A673 (cell line): Measurements from ENCODE around the gene MAN2A2. TPM values are rescaled to one million over a fixed set of nuclear protein-coding genes. Genes with fewer than 3 reads are reported as not detected.

Experiments
- BruUV-seq: library from RNA; stranded (reverse); fragments of 400-500 nt; replicated peaks from 2 replicates; lab custom pipeline; 2021; lab: Mats Ljungman, UMichigan
- CTCF ChIA-PET: fragments of 300-600 bp; sonication (Branson Sonifier 250); formaldehyde crosslinking; loops from one replicate; lab custom pipeline; 2022; ENCODE audit warnings: antibody characterized with exemption; lab: Charles Lee
- POLR2A ChIA-PET: fragments of 300-600 bp; sonication (Branson Sonifier 250); formaldehyde crosslinking; loops from one replicate; lab custom pipeline; 2022; ENCODE audit warnings: antibody characterized with exemption; ENCODE audit not compliant: low non-redundant PET; lab: Charles Lee
- DNase-seq: peaks from one replicate; pipeline ENCODE4 v3.0.0-alpha.2; 2015; ENCODE audit warnings: low spot score
- H3K27ac ChIP-seq: fragments of 200-600 bp; sonication (generic); 2 replicates; pipeline ENCODE4 v1.5.1; 2016; ENCODE audit warnings: mixed run types, low read depth, mild to moderate bottlenecking, mixed read lengths, antibody characterized with exemption, low read length; ENCODE audit not compliant: poor library complexity, severe bottlenecking
- H3K27me3 ChIP-seq: fragments of 200-600 bp; sonication (generic); replicated peaks from 2 replicates; pipeline ENCODE4 v1.6.1; 2017; ENCODE audit warnings: mixed run types, low read depth, mild to moderate bottlenecking, mixed read lengths, antibody characterized with exemption, low read length; ENCODE audit not compliant: insufficient read depth, poor library complexity
- H3K36me3 ChIP-seq: fragments of 200-600 bp; sonication (generic); 2 replicates; pipeline ENCODE4 v1.6.1; 2016; ENCODE audit warnings: mixed run types, mild to moderate bottlenecking, mixed read lengths, antibody characterized with exemption, low read length; ENCODE audit not compliant: insufficient read depth, poor library complexity, severe bottlenecking
- H3K4me1 ChIP-seq: fragments of 200-600 bp; sonication (generic); 2 replicates; pipeline ENCODE4 v1.6.1; 2017; ENCODE audit warnings: mixed run types, mild to moderate bottlenecking, mixed read lengths, antibody characterized with exemption, low read length; ENCODE audit not compliant: insufficient read depth, poor library complexity, severe bottlenecking
- H3K4me3 ChIP-seq: fragments of 200-600 bp; sonication (generic); 2 replicates; pipeline ENCODE4 v1.5.1; 2016; ENCODE audit warnings: low read depth, mixed run types, mild to moderate bottlenecking, mixed read lengths, low read length; ENCODE audit not compliant: poor library complexity, severe bottlenecking
- H3K9me3 ChIP-seq: fragments of 200-600 bp; sonication (generic); 2 replicates; pipeline ENCODE4 v1.6.1; 2016; ENCODE audit warnings: mixed run types, low read depth, mild to moderate bottlenecking, mixed read lengths, antibody characterized with exemption, low read length; ENCODE audit not compliant: poor library complexity, severe bottlenecking
- EZH2 ChIP-seq: fragments of 200-600 bp; sonication (generic); IDR thresholded peaks from 2 replicates; pipeline ENCODE4 v1.6.1; 2017; ENCODE audit warnings: borderline replicate concordance, low read depth, mild to moderate bottlenecking, mixed read lengths, antibody characterized with exemption, low read length; ENCODE audit not compliant: poor library complexity, severe bottlenecking
- intact Hi-C: fragments of 100-400 bp; cut with micrococcal nuclease; formaldehyde crosslinking; loops from one replicate; pipeline ENCODE4 v1.10.0; 2022; ENCODE audit not compliant: unreplicated experiment
- total RNA-seq: library from RNA; stranded (reverse); gene quantifications from 2 replicates; pipeline ENCODE4 v1.2.3, GENCODE V29; 2021
- TF ChIP-seq, protein P1 (sequence below): fragments of 300-800, 200-600 bp; sonication (generic); conservative IDR thresholded peaks from 2 replicates; pipeline ENCODE4 v1.5.1; 2017; ENCODE audit warnings: low read depth, mild to moderate bottlenecking, antibody characterized with exemption, low read length, moderate library complexity, mixed read lengths

Gene MAN2A2
- total RNA-seq, 1 experiment from 2014 or later: 75.7 TPM

DNA sequence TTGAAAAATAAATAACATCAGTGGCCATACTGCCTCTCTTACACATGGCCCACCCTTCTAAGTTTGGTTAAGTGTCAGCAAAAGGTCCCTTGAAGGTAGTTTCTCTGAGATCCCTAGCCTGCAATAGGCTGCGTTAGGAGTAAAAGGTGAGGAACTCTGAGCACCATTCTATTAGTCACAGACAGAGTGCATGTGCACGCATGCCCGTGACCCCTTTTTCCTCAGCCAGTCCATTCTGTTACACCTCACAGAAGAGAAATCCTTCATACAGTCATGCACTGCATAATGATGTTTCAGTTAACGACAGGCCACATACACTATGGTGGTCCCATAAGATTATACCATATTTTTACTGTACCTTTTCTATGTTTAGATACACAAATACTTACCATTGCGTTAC lies 64.1 kb downstream of the MAN2A2 start:
- BruUV-seq: no TSS peak
- TF ChIP-seq EZH2: no peak
- no peak overlapping the region for H3K4me3 ChIP-seq
- no peaks in the 10 kb centered on the region for H3K9me3 ChIP-seq
- CTCF ChIA-PET: no interaction called here
- H3K36me3 ChIP-seq: peaks cover 97% of the 10 kb centered on the region
- no peak for DNase-seq
- POLR2A ChIA-PET: no interaction called here
- H3K4me1 ChIP-seq: no peaks in the 10 kb centered on the region
- intact Hi-C loops: no loop called here
- H3K27me3 ChIP-seq: no peaks in the 10 kb centered on the region
- H3K27ac ChIP-seq: no peak overlapping the region

DNA sequence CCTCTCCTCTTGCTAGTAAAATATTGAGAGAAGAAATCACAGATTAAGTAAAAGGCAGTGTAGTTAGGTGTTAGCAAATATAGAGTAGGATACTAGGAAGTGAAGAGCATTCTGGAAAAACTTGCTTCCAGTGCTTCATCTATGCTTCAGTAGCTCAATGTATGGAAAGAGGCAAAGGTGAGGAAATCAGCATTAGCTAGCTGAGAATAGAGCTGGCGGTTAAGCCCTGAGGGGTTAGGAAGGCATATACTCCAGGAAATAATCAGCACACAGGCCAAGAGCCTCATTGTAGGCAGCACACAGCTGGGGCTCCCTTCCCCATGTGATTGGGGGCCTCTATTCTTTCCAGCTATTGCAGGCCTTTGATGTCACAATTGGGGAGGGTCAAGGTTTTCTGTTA lies 65.3 kb downstream of the MAN2A2 start:
- Histone ChIP-seq H3K4me3 (no peak overlapping the region), H3K4me1 (no peaks in the 10 kb centered on the region), H3K27ac (no peak overlapping the region), H3K27me3 (no peaks in the 10 kb centered on the region), H3K36me3 (peaks cover 97% of the 10 kb centered on the region), H3K9me3 (no peaks in the 10 kb centered on the region)
- intact Hi-C loops: no loop called here
- no peak for DNase-seq
- no peak for TF ChIP-seq EZH2
- TF ChIP-seq, protein P1, sequence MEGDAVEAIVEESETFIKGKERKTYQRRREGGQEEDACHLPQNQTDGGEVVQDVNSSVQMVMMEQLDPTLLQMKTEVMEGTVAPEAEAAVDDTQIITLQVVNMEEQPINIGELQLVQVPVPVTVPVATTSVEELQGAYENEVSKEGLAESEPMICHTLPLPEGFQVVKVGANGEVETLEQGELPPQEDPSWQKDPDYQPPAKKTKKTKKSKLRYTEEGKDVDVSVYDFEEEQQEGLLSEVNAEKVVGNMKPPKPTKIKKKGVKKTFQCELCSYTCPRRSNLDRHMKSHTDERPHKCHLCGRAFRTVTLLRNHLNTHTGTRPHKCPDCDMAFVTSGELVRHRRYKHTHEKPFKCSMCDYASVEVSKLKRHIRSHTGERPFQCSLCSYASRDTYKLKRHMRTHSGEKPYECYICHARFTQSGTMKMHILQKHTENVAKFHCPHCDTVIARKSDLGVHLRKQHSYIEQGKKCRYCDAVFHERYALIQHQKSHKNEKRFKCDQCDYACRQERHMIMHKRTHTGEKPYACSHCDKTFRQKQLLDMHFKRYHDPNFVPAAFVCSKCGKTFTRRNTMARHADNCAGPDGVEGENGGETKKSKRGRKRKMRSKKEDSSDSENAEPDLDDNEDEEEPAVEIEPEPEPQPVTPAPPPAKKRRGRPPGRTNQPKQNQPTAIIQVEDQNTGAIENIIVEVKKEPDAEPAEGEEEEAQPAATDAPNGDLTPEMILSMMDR: no peak
- BruUV-seq: no TSS peak
- ChIA-PET CTCF (no interaction called here), POLR2A (no interaction called here)

DNA sequence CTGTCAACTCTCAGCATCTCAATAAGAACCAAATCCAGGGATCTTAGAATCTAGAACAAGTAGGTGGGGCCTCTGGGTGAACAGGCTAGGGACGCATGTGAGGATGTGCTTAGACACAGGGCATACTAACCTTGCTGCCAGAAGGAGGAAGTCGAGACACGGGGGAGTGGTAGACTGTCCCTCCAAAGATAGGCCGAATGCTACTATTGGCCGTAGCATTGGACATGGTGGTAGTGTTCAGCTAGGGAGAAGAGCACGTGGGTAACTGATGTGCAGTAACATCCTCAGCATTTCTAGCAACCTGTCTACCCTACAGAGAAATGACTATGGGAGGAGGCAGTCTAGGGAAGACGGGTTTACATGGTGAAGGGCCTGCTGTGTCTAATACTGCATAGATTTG lies 67.2 kb downstream of the MAN2A2 start:
- Histone ChIP-seq H3K27me3 (no peaks in the 10 kb centered on the region), H3K9me3 (no peaks in the 10 kb centered on the region), H3K36me3 (peaks cover 97% of the 10 kb centered on the region), H3K4me1 (no peaks in the 10 kb centered on the region), H3K27ac (no peak overlapping the region), H3K4me3 (no peak overlapping the region)
- TF ChIP-seq EZH2: no peak
- TF ChIP-seq, protein P1: no peak
- ChIA-PET POLR2A (no interaction called here), CTCF (interaction anchor here (1.0 kb wide), 1 partner anchor 13 kb away, joined by 4 read pairs; no protein-coding TSS in a partner anchor)
- DNase-seq: no peak
- BruUV-seq: no TSS peak
- intact Hi-C loops: no loop called here

DNA sequence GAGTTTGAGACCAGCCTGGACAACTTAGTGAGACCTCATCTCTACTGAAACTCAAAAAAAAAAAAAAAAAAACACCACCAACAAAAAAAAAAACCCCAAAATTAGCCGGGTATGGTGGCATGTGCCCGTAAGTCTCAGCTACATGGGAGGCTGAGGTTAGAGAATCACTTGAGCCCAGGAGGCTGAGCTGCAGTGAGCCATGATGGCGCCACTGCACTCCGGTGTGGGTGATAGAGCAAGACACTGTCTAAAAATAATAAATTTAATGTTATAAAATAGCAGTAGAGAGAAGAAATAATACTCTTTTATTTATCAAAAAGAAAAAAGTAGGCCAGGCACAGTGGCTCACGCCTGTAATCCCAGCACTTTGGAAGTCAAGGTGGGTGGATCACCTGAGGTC lies 69.0 kb downstream of the MAN2A2 start:
- ChIA-PET CTCF (no interaction called here), POLR2A (no interaction called here)
- TF ChIP-seq EZH2: no peak
- TF ChIP-seq, protein P1: no peak
- Histone ChIP-seq H3K36me3 (peaks cover 98% of the 10 kb centered on the region), H3K9me3 (no peaks in the 10 kb centered on the region), H3K27me3 (no peaks in the 10 kb centered on the region), H3K4me3 (no peak overlapping the region), H3K4me1 (no peaks in the 10 kb centered on the region), H3K27ac (no peak overlapping the region)
- BruUV-seq: no TSS peak
- intact Hi-C loops: no loop called here
- DNase-seq: no peak
